HT-29 (cell line): ENCODE data around the gene KLK15. TPM values are rescaled to one million over a fixed set of nuclear protein-coding genes. Genes with fewer than 3 reads are reported as not detected.

ENCODE experiments used
- DNase-seq: peaks from one replicate; pipeline ENCODE4 v3.0.0-alpha.2; 2015; ENCODE audit warnings: low spot score
- total RNA-seq: library from RNA; depleted of rRNA; stranded (reverse); fragments of >200 nt; shearing (Covaris generic); gene quantifications from 2 replicates; pipeline ENCODE4 v1.2.3, GENCODE V29; 2014

The KLK15 gene
- total RNA-seq, 1 experiment from 2014 or later: not detected

- DNase-seq: no peak
Observed at GRCh38 chr19:50843701-50844221, 10.4 kb upstream of the KLK15 start.

- no peak for DNase-seq
Observed at GRCh38 chr19:50843205-50843604, 9.8 kb upstream of the KLK15 start.

- no peak for DNase-seq
Observed at GRCh38 chr19:50842130-50842529, 8.8 kb upstream of the KLK15 start.

GRCh38 chr19:50839712-50840655 lies 6.6 kb upstream of the KLK15 start:
- DNase-seq: no peak

GRCh38 chr19:50838239-50838638 lies 4.9 kb upstream of the KLK15 start:
- DNase-seq: peak; percentile 38

- no peak for DNase-seq
Observed at GRCh38 chr19:50837300-50837699, 3.9 kb upstream of the KLK15 start.

GRCh38 chr19:50836543-50837195 lies 3.3 kb upstream of the KLK15 start:
- DNase-seq: no peak

- peak; percentile 92 for DNase-seq
Observed at GRCh38 chr19:50835785-50836542, 2.6 kb upstream of the KLK15 start.

- DNase-seq: peak; percentile 72
Observed at GRCh38 chr19:50835103-50835784, 1.9 kb upstream of the KLK15 start.

- DNase-seq: no peak
Observed at GRCh38 chr19:50833802-50834167, 411 bp upstream of the KLK15 start.

- no peak for DNase-seq
Observed at GRCh38 chr19:50832666-50833065, 708 bp downstream of the KLK15 start.

- no peak for DNase-seq
Observed at GRCh38 chr19:50831026-50831396, 2.4 kb downstream of the KLK15 start.

GRCh38 chr19:50830266-50831025 lies 2.9 kb downstream of the KLK15 start:
- DNase-seq: peak; percentile 25

- DNase-seq: no peak
Observed at GRCh38 chr19:50829801-50830200, 3.6 kb downstream of the KLK15 start.

- DNase-seq: no peak
Observed at GRCh38 chr19:50827476-50827875, 5.9 kb downstream of the KLK15 start.

GRCh38 chr19:50826492-50827240 lies 6.7 kb downstream of the KLK15 start:
- DNase-seq: no peak

GRCh38 chr19:50823389-50824042 lies 9.9 kb downstream of the KLK15 start, which contains the start of gene KLK1:
KLK1 (minus strand) TSS chr19:50823787; CDS start chr19:50823748, 39 bp downstream.
- no peak for DNase-seq

GRCh38 chr19:50822661-50823208 lies 10.6 kb downstream of the KLK15 start:
- DNase-seq: no peak

- no peak for DNase-seq
Observed at GRCh38 chr19:50821622-50822021, 11.8 kb downstream of the KLK15 start.
